Keratinocyte (primary cell): Measurements from ENCODE around the gene RGS8. TPM values are rescaled to one million over a fixed set of nuclear protein-coding genes. Genes with fewer than 3 reads are reported as not detected.

ENCODE experiments used
- DNase-seq: peaks from one replicate; pipeline ENCODE4 v3.0.0-alpha.2; 2011; ENCODE audit warnings: low read depth, missing footprints, low spot score
- FAIRE-seq: peaks from 2 replicates; lab custom pipeline; 2011; peaks lifted over from hg19 to GRCh38; lab: Jason Lieb, UNC
- H2AFZ ChIP-seq: 2 replicates; pipeline ENCODE4 v1.6.0; 2012; ENCODE audit warnings: low read length, control low read depth, inconsistent platforms; ENCODE audit not compliant: control insufficient read depth
- H3K27ac ChIP-seq: 2 replicates; pipeline ENCODE4 v1.5.1; 2011; ENCODE audit warnings: low read length; ENCODE audit not compliant: control insufficient read depth, insufficient read depth
- H3K27me3 ChIP-seq: 3 replicates; pipeline ENCODE4 v1.6.0; 2011; ENCODE audit warnings: low read length; ENCODE audit not compliant: control insufficient read depth, insufficient read depth; ENCODE audit errors: extremely low read depth
- H3K36me3 ChIP-seq, 2 experiments: 2 replicates in 1 of 2; 3 replicates in 1 of 2; pipeline ENCODE4 v1.5.1; 2011; ENCODE audit warnings: low read length in 2 of 2, mild to moderate bottlenecking in 1 of 2; ENCODE audit not compliant: control insufficient read depth in 2 of 2, insufficient read depth in 2 of 2; ENCODE audit errors: extremely low read depth in 1 of 2
- H3K4me1 ChIP-seq: 3 replicates; pipeline ENCODE4 v1.5.1; 2011; ENCODE audit warnings: low read length; ENCODE audit not compliant: control insufficient read depth, insufficient read depth; ENCODE audit errors: extremely low read depth
- H3K4me2 ChIP-seq: 3 replicates; pipeline ENCODE4 v1.6.0; 2011; ENCODE audit warnings: low read depth, low read length; ENCODE audit not compliant: control insufficient read depth, insufficient read depth; ENCODE audit errors: extremely low read depth
- H3K4me3 ChIP-seq, 3 experiments: fragments of 200-600 bp in 1 of 3; sonication (generic) in 1 of 3; 2 replicates in 2 of 3; 3 replicates in 1 of 3; pipeline ENCODE4 v1.5.1; 2011 to 2016; ENCODE audit warnings: low read length in 3 of 3, mild to moderate bottlenecking in 3 of 3, control low read depth in 2 of 3, inconsistent platforms in 1 of 3, low read depth in 1 of 3, mixed read lengths in 1 of 3, mixed run types in 1 of 3, moderate library complexity in 1 of 3; ENCODE audit not compliant: control insufficient read depth in 2 of 3, insufficient read depth in 2 of 3; ENCODE audit errors: extremely low read depth in 1 of 3
- H3K79me2 ChIP-seq: 2 replicates; pipeline ENCODE4 v1.6.0; 2012; ENCODE audit warnings: low read length; ENCODE audit not compliant: control insufficient read depth, insufficient read depth
- H3K9ac ChIP-seq: 3 replicates; pipeline ENCODE4 v1.6.0; 2011; ENCODE audit warnings: low read length; ENCODE audit not compliant: control insufficient read depth, insufficient read depth; ENCODE audit errors: extremely low read depth
- H3K9me1 ChIP-seq: 3 replicates; pipeline ENCODE4 v1.6.0; 2011; ENCODE audit warnings: low read length; ENCODE audit not compliant: control insufficient read depth, insufficient read depth; ENCODE audit errors: extremely low read depth
- H3K9me3 ChIP-seq: 2 replicates; pipeline ENCODE4 v1.5.1; 2012; ENCODE audit warnings: low read depth, low read length; ENCODE audit not compliant: control insufficient read depth
- H4K20me1 ChIP-seq: 3 replicates; pipeline ENCODE4 v1.6.0; 2011; ENCODE audit warnings: low read length; ENCODE audit not compliant: control insufficient read depth, insufficient read depth; ENCODE audit errors: extremely low read depth
- EZH2 ChIP-seq: IDR thresholded peaks from one replicate; pipeline ENCODE4 v1.6.1; 2012; ENCODE audit warnings: inconsistent platforms, mild to moderate bottlenecking, low read length, moderate library complexity
- dilution Hi-C: fragments of 300-500 bp; cut with MboI; formaldehyde crosslinking; loops from one replicate; pipeline ENCODE4 v1.7.0; 2020; ENCODE audit warnings: low sequenced_read_pairs; ENCODE audit not compliant: extremely low pct_ligation_motif_present
- polyA plus RNA-seq, 5 experiments: library from polyadenylated mRNA; depleted of rRNA in 3 of 5; stranded (reverse) in 3 of 5; stranded (forward) in 1 of 5; unstranded in 1 of 5; fragments of >200 nt; gene quantifications; 1 replicate in 1 of 5; 2 replicates in 3 of 5; 3 replicates in 1 of 5; pipeline versions ENCODE4 v1.2.1 to v1.2.3, GENCODE V29; 2011 to 2012; ENCODE audit warnings: missing spikeins in 2 of 5, low read depth in 1 of 5, low replicate concordance in 1 of 5
- TF ChIP-seq, protein P1 (sequence below), 3 experiments: IDR thresholded peaks in 1 of 3; conservative IDR thresholded peaks in 1 of 3; optimal IDR thresholded peaks in 1 of 3; 2 replicates in 2 of 3; 3 replicates in 1 of 3; pipeline versions ENCODE3 to v1.5.1; 2011; ENCODE audit warnings: low read length in 3 of 3, mild to moderate bottlenecking in 3 of 3, moderate library complexity in 2 of 3, control low read depth in 1 of 3, inconsistent platforms in 1 of 3; ENCODE audit not compliant: insufficient read depth in 2 of 3; ENCODE audit errors: extremely low read depth in 1 of 3

RGS8 gene
- polyA plus RNA-seq, 1 donor (not counting 4 experiments of a cell fraction or from before 2014, with no cell fraction given), result not detected

DNA sequence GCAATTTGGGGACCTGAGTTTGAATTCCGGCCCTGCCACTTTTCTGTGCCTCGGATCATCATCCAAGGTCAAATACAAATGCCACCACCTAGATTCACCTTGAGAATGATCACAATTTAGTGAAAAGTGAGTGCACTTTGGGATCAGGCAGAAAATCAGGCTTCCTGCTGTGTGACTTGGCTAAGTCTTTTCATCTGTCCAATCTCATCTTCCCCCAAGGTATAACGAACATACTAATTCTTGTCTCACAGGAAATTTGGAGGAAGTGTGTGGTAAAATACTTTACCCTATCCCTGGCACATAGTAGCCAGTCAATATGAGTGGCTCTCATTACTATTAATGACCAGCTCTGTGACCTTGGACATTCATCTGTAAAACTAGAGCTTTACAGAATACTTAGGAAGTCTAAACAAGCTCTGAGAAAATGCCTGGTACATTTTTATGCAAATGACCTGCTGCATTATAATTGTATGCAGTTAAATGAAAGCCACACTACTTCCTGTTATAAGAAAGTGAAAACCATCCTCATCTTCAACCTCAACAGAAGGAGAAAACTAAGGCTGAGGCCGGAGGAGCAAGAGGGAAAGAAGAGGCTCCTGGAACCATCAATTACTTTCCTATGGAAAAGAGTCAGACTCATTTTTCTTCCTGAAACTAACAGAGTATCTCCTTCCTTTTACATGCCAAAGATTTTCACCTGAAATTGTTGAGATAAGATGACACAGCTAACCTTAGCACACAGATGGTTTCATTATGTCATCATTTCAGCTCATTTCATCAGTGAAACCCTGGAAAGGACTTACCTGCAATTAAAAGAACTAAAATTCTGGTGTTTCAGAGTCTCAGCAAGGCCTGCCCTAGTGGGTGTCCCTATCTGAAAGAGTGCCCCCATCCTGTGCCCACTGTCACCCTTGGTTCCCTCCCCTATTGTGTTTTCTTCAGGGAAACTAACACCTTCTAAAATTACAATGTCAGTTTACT lies 32.6 kb upstream of the RGS8 start:
- DNase-seq (no peak), FAIRE-seq (no peak)

DNA sequence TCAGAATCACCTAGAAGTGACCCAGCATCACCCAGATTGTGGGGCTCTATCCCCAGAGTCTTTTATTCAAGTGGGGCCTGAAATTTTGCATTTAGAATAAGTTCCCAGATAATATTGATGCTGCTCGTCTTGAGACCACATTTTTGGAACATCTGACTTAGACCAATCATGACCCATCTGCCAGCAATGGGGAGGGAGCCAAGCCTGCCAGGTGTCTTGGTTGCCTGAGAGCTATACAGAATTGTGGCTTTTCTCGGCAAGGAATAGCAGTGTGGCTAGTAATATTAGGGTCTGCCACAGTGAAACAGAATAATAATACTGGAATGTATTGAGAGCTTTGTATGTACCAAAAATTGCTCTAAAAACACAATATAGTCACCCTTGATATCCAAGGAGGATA lies 31.1 kb upstream of the RGS8 start:
- Histone ChIP-seq H3K27me3 (no peaks in the 10 kb centered on the region), H4K20me1 (no peaks in the 10 kb centered on the region), H3K9me3 (no peaks in the 10 kb centered on the region), H3K4me3 (no peak overlapping the region), H3K9me1 (no peaks in the 10 kb centered on the region), H2AFZ (no peak overlapping the region), H3K4me2 (no peak overlapping the region), H3K36me3 (no peaks in the 10 kb centered on the region), H3K9ac (no peak overlapping the region), H3K4me1 (peaks cover 2% of the 10 kb centered on the region), H3K79me2 (no peaks in the 10 kb centered on the region), H3K27ac (no peak overlapping the region)
- dilution Hi-C loops, result no loop called here
- no peak for DNase-seq
- no peak for TF ChIP-seq EZH2
- TF ChIP-seq, protein P1, sequence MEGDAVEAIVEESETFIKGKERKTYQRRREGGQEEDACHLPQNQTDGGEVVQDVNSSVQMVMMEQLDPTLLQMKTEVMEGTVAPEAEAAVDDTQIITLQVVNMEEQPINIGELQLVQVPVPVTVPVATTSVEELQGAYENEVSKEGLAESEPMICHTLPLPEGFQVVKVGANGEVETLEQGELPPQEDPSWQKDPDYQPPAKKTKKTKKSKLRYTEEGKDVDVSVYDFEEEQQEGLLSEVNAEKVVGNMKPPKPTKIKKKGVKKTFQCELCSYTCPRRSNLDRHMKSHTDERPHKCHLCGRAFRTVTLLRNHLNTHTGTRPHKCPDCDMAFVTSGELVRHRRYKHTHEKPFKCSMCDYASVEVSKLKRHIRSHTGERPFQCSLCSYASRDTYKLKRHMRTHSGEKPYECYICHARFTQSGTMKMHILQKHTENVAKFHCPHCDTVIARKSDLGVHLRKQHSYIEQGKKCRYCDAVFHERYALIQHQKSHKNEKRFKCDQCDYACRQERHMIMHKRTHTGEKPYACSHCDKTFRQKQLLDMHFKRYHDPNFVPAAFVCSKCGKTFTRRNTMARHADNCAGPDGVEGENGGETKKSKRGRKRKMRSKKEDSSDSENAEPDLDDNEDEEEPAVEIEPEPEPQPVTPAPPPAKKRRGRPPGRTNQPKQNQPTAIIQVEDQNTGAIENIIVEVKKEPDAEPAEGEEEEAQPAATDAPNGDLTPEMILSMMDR (optimal IDR thresholded peaks at IDR 0.05 in 1 of 3, IDR thresholded peaks at IDR 0.05 in 1 of 3, conservative IDR thresholded peaks at IDR 0.05 in 1 of 3; ENCODE audit: extremely low read depth in 1 of 3, insufficient read depth in 2 of 3, low read length in 3 of 3), result no peak
- FAIRE-seq, result no peak

More for the DNA sequence above, 32.6 kb upstream of the RGS8 start:
- no peak overlapping the region for H2AFZ ChIP-seq
- H3K9ac ChIP-seq, result no peak overlapping the region
- no peaks in the 10 kb centered on the region for H4K20me1 ChIP-seq
- no peak for TF ChIP-seq EZH2
- TF ChIP-seq, protein P1 (optimal IDR thresholded peaks at IDR 0.05 in 1 of 3, IDR thresholded peaks at IDR 0.05 in 1 of 3, conservative IDR thresholded peaks at IDR 0.05 in 1 of 3; ENCODE audit: extremely low read depth in 1 of 3, insufficient read depth in 2 of 3, low read length in 3 of 3), result no peak
- H3K9me1 ChIP-seq, result no peaks in the 10 kb centered on the region
- H3K27ac ChIP-seq, result no peak overlapping the region
- dilution Hi-C loops, result no loop called here
- H3K79me2 ChIP-seq, result no peaks in the 10 kb centered on the region
- H3K4me2 ChIP-seq, result no peak overlapping the region
- H3K4me1 ChIP-seq, result peaks cover 2% of the 10 kb centered on the region
- H3K9me3 ChIP-seq, result no peaks in the 10 kb centered on the region
- no peak overlapping the region for H3K4me3 ChIP-seq
- H3K36me3 ChIP-seq, result no peaks in the 10 kb centered on the region
- H3K27me3 ChIP-seq, result no peaks in the 10 kb centered on the region
